AG04449 (cell line): ENCODE results near the gene CCDC80.
A peak's percentile ranks its signal among the peaks of the same experiment; 100 is the strongest.

Experiments
- CTCF ChIA-PET: fragments of 350-600 bp; formaldehyde crosslinking; extraction: SDS; loops from one replicate; lab custom pipeline; 2021; ENCODE audit warnings: antibody characterized with exemption; lab: Yijun Ruan, JAX
- POLR2A ChIA-PET: fragments of 400-600, 350-600 bp; formaldehyde crosslinking; extraction: SDS; loops from one replicate; lab custom pipeline; 2020; ENCODE audit warnings: antibody characterized with exemption, inconsistent platforms; lab: Yijun Ruan, JAX
- DNase-seq: peaks from one replicate; pipeline ENCODE4 v3.0.0-alpha.2; 2010; ENCODE audit warnings: low read depth, low spot score
- H3K4me3 ChIP-seq: 2 replicates; pipeline ENCODE4 v1.5.1; 2011; ENCODE audit warnings: low read depth, mild to moderate bottlenecking, control low read depth, low read length
- CTCF ChIP-seq: IDR thresholded peaks from one replicate; pipeline ENCODE4 v1.5.1; 2011; ENCODE audit warnings: mild to moderate bottlenecking, moderate library complexity, low read length, control low read depth, inconsistent platforms; ENCODE audit not compliant: insufficient read depth; ENCODE audit errors: missing control alignments

Gene CCDC80

GRCh38 chr3:112687616-112688015, 46.7 kb upstream of the CCDC80 start:
- no peak overlapping the region for H3K4me3 ChIP-seq
- POLR2A ChIA-PET, result interaction anchor here (1.0 kb wide), 1 partner anchor 88 kb away, joined by 5 read pairs; no protein-coding TSS in a partner anchor
- TF ChIP-seq CTCF, result no peak
- DNase-seq, result no peak
- CTCF ChIA-PET, result interaction anchor here (1.0 to 1.4 kb wide), 2 partner anchors 46 to 129 kb away, joined by 3 to 4 read pairs; no protein-coding TSS in a partner anchor

GRCh38 chr3:112687211-112687610, 46.3 kb upstream of the CCDC80 start:
- ChIA-PET POLR2A (no interaction called here), CTCF (interaction anchor here (1.0 to 1.4 kb wide), 2 partner anchors 45 to 129 kb away, joined by 3 to 4 read pairs; no protein-coding TSS in a partner anchor)
- no peak overlapping the region for H3K4me3 ChIP-seq
- no peak for DNase-seq
- TF ChIP-seq CTCF, result no peak

GRCh38 chr3:112685956-112686799, 45.2 kb upstream of the CCDC80 start:
- TF ChIP-seq CTCF, result no peak
- no peak overlapping the region for H3K4me3 ChIP-seq
- ChIA-PET POLR2A (interaction anchor here (0.9 to 1.1 kb wide), 3 partner anchors 10 to 35 kb away, joined by 3 to 6 read pairs (median 6); no protein-coding TSS in a partner anchor), CTCF (interaction anchor here (0.6 to 2.1 kb wide), 3 partner anchors 9 to 49 kb away, joined by 3 to 13 read pairs (median 3); no protein-coding TSS in a partner anchor)
- no peak for DNase-seq

GRCh38 chr3:112685420-112685819, 44.5 kb upstream of the CCDC80 start:
- TF ChIP-seq CTCF, result no peak
- CTCF ChIA-PET, result interaction anchor here (0.6 to 2.1 kb wide), 6 partner anchors 9 to 50 kb away, joined by 3 to 13 read pairs (median 3); no protein-coding TSS in a partner anchor
- H3K4me3 ChIP-seq, result no peak overlapping the region
- POLR2A ChIA-PET, result interaction anchor here (0.6 to 1.1 kb wide), 4 partner anchors 10 to 88 kb away, joined by 3 to 6 read pairs (median 6); no protein-coding TSS in a partner anchor
- peak; percentile 71 for DNase-seq

- no peak overlapping the region for H3K4me3 ChIP-seq
- no peak for TF ChIP-seq CTCF
- no peak for DNase-seq
- ChIA-PET POLR2A (interaction anchor here (0.7 to 2.2 kb wide), 5 partner anchors 11 to 120 kb away, joined by 3 to 16 read pairs (median 10); partner anchors contain the start of genes ATG3 and SLC35A5), CTCF (interaction anchor here (1.1 to 2.3 kb wide), 7 partner anchors 9 to 297 kb away, joined by 3 to 7 read pairs (median 4); no protein-coding TSS in a partner anchor)
Observed at GRCh38 chr3:112682361-112682760, 41.4 kb upstream of the CCDC80 start.
